Activated naive CD4-positive, alpha-beta T cell treated with anti-CD3 and anti-CD28 coated beads, Interleukin-2, amount 50 U/mL, for 24 hours (primary cell): ENCODE data around the gene ZNHIT1.

ENCODE experiments used
- H3K27ac Mint-ChIP-seq: one replicate; pipeline ENCODE4 v1.8.0; 2021; ENCODE audit warnings: mild to moderate bottlenecking, mixed read lengths
- H3K27me3 Mint-ChIP-seq: one replicate; pipeline ENCODE4 v1.8.0; 2021; ENCODE audit warnings: mixed read lengths
- H3K36me3 Mint-ChIP-seq: one replicate; pipeline ENCODE4 v1.8.0; 2021; ENCODE audit warnings: mixed read lengths
- H3K4me1 Mint-ChIP-seq: one replicate; pipeline ENCODE4 v1.8.0; 2021; ENCODE audit warnings: mixed read lengths
- H3K4me3 Mint-ChIP-seq: one replicate; pipeline ENCODE4 v1.8.0; 2021; ENCODE audit warnings: mild to moderate bottlenecking, mixed read lengths
- H3K9me3 Mint-ChIP-seq: one replicate; pipeline ENCODE4 v1.8.0; 2021; ENCODE audit warnings: mixed read lengths

The ZNHIT1 gene

GRCh38 chr7:101225650-101226049 lies 7.7 kb downstream of the ZNHIT1 start:
- Mint-ChIP-seq H3K4me3 (no peak overlapping the region), H3K36me3 (peaks cover 4% of the 10 kb centered on the region), H3K27me3 (no peaks in the 10 kb centered on the region), H3K4me1 (peaks cover 18% of the 10 kb centered on the region), H3K9me3 (no peaks in the 10 kb centered on the region), H3K27ac (no peak overlapping the region)

- Mint-ChIP-seq H3K4me1 (peaks cover 10% of the 10 kb centered on the region), H3K36me3 (peaks cover 4% of the 10 kb centered on the region), H3K9me3 (no peaks in the 10 kb centered on the region), H3K27me3 (no peaks in the 10 kb centered on the region), H3K4me3 (no peak overlapping the region), H3K27ac (no peak overlapping the region)
These were observed 8.8 kb downstream of the ZNHIT1 start for GRCh38 chr7:101226721-101227120.

- Mint-ChIP-seq H3K36me3 (peaks cover 2% of the 10 kb centered on the region), H3K9me3 (no peaks in the 10 kb centered on the region), H3K4me1 (peaks cover 5% of the 10 kb centered on the region), H3K27ac (no peak overlapping the region), H3K27me3 (no peaks in the 10 kb centered on the region), H3K4me3 (no peak overlapping the region)
These were observed 13.7 kb downstream of the ZNHIT1 start for GRCh38 chr7:101231644-101232043.

GRCh38 chr7:101232141-101232850 lies 14.3 kb downstream of the ZNHIT1 start:
- no peak overlapping the region for H3K27ac Mint-ChIP-seq
- H3K36me3 Mint-ChIP-seq, result peaks cover 2% of the 10 kb centered on the region
- H3K27me3 Mint-ChIP-seq, result no peaks in the 10 kb centered on the region
- no peaks in the 10 kb centered on the region for H3K9me3 Mint-ChIP-seq
- H3K4me1 Mint-ChIP-seq, result peaks cover 5% of the 10 kb centered on the region
- H3K4me3 Mint-ChIP-seq, result no peak overlapping the region

- Mint-ChIP-seq H3K27ac (no peak overlapping the region), H3K4me3 (no peak overlapping the region), H3K9me3 (no peaks in the 10 kb centered on the region), H3K27me3 (no peaks in the 10 kb centered on the region), H3K4me1 (peaks cover 5% of the 10 kb centered on the region), H3K36me3 (peaks cover 1% of the 10 kb centered on the region)
These were observed 16.1 kb downstream of the ZNHIT1 start for GRCh38 chr7:101233907-101234547.

GRCh38 chr7:101234636-101235035 lies 16.7 kb downstream of the ZNHIT1 start:
- no peak overlapping the region for H3K27ac Mint-ChIP-seq
- peaks cover 5% of the 10 kb centered on the region for H3K4me1 Mint-ChIP-seq
- H3K4me3 Mint-ChIP-seq, result no peak overlapping the region
- H3K9me3 Mint-ChIP-seq, result no peaks in the 10 kb centered on the region
- no peaks in the 10 kb centered on the region for H3K27me3 Mint-ChIP-seq
- H3K36me3 Mint-ChIP-seq, result no peaks in the 10 kb centered on the region

GRCh38 chr7:101235050-101235449 lies 17.1 kb downstream of the ZNHIT1 start:
- no peaks in the 10 kb centered on the region for H3K36me3 Mint-ChIP-seq
- H3K9me3 Mint-ChIP-seq, result no peaks in the 10 kb centered on the region
- no peak overlapping the region for H3K27ac Mint-ChIP-seq
- H3K27me3 Mint-ChIP-seq, result no peaks in the 10 kb centered on the region
- peaks cover 5% of the 10 kb centered on the region for H3K4me1 Mint-ChIP-seq
- no peak overlapping the region for H3K4me3 Mint-ChIP-seq

- no peak overlapping the region for H3K4me3 Mint-ChIP-seq
- H3K4me1 Mint-ChIP-seq, result peaks cover 3% of the 10 kb centered on the region
- H3K27me3 Mint-ChIP-seq, result no peaks in the 10 kb centered on the region
- no peak overlapping the region for H3K27ac Mint-ChIP-seq
- no peaks in the 10 kb centered on the region for H3K9me3 Mint-ChIP-seq
- H3K36me3 Mint-ChIP-seq, result no peaks in the 10 kb centered on the region
These were observed 17.6 kb downstream of the ZNHIT1 start for GRCh38 chr7:101235522-101235921.

- no peaks in the 10 kb centered on the region for H3K27me3 Mint-ChIP-seq
- H3K9me3 Mint-ChIP-seq, result no peaks in the 10 kb centered on the region
- no peaks in the 10 kb centered on the region for H3K4me1 Mint-ChIP-seq
- H3K4me3 Mint-ChIP-seq, result no peak overlapping the region
- no peak overlapping the region for H3K27ac Mint-ChIP-seq
- H3K36me3 Mint-ChIP-seq, result no peaks in the 10 kb centered on the region
These were observed 18.4 kb downstream of the ZNHIT1 start for GRCh38 chr7:101236292-101236835.

GRCh38 chr7:101237206-101238067 lies 19.5 kb downstream of the ZNHIT1 start, which contains the start of gene CLDN15:
CLDN15 (minus strand) TSS chr7:101237802; CDS start chr7:101237581, 221 bp downstream.
- H3K27ac Mint-ChIP-seq, result no peak within 1 kb of the TSS

GRCh38 chr7:101238226-101239182 lies 20.5 kb downstream of the ZNHIT1 start:
- H3K4me1 Mint-ChIP-seq, result peaks cover 7% of the 10 kb centered on the region
- no peak overlapping the region for H3K27ac Mint-ChIP-seq
- no peak overlapping the region for H3K4me3 Mint-ChIP-seq
- H3K9me3 Mint-ChIP-seq, result no peaks in the 10 kb centered on the region
- H3K27me3 Mint-ChIP-seq, result no peaks in the 10 kb centered on the region
- no peaks in the 10 kb centered on the region for H3K36me3 Mint-ChIP-seq

More at GRCh38 chr7:101237206-101238067, 19.5 kb downstream of the ZNHIT1 start, which contains the start of gene CLDN15:
- H3K36me3 Mint-ChIP-seq, result no peaks in the 10 kb centered on the region
- no peak within 1 kb of the TSS for H3K4me3 Mint-ChIP-seq
- no peaks in the 10 kb centered on the region for H3K9me3 Mint-ChIP-seq
- H3K4me1 Mint-ChIP-seq, result no peaks in the 10 kb centered on the region
- no peaks in the 10 kb centered on the region for H3K27me3 Mint-ChIP-seq

- no peaks in the 10 kb centered on the region for H3K27me3 Mint-ChIP-seq
- no peak overlapping the region for H3K27ac Mint-ChIP-seq
- H3K4me1 Mint-ChIP-seq, result peaks cover 12% of the 10 kb centered on the region
- H3K4me3 Mint-ChIP-seq, result no peak overlapping the region
- H3K9me3 Mint-ChIP-seq, result no peaks in the 10 kb centered on the region
- no peaks in the 10 kb centered on the region for H3K36me3 Mint-ChIP-seq
These were observed 21.4 kb downstream of the ZNHIT1 start for GRCh38 chr7:101239191-101239950.

- no peaks in the 10 kb centered on the region for H3K9me3 Mint-ChIP-seq
- H3K4me1 Mint-ChIP-seq, result peaks cover 12% of the 10 kb centered on the region
- no peak overlapping the region for H3K4me3 Mint-ChIP-seq
- H3K27ac Mint-ChIP-seq, result no peak overlapping the region
- H3K36me3 Mint-ChIP-seq, result no peaks in the 10 kb centered on the region
- no peaks in the 10 kb centered on the region for H3K27me3 Mint-ChIP-seq
These were observed 21.9 kb downstream of the ZNHIT1 start for GRCh38 chr7:101239951-101240220.

GRCh38 chr7:101240226-101241014 lies 22.5 kb downstream of the ZNHIT1 start:
- no peak overlapping the region for H3K4me3 Mint-ChIP-seq
- H3K36me3 Mint-ChIP-seq, result no peaks in the 10 kb centered on the region
- no peaks in the 10 kb centered on the region for H3K9me3 Mint-ChIP-seq
- H3K27ac Mint-ChIP-seq, result no peak overlapping the region
- no peaks in the 10 kb centered on the region for H3K27me3 Mint-ChIP-seq
- H3K4me1 Mint-ChIP-seq, result peaks cover 17% of the 10 kb centered on the region
